Dedifferentiated amniotic fluid mesenchymal stem cell (primary cell): ENCODE measurements around the gene DOCK6.
"Not testable (repeated sequence)": the region's sequence is repeated elsewhere in the genome, so short reads cannot be mapped to it uniquely, and the experiment has no call there.

ENCODE experiments used
- DNase-seq: peaks from one replicate; pipeline ENCODE4 v3.0.0-alpha.2; 2016; ENCODE audit errors: extremely low spot score

The DOCK6 gene

DNA sequence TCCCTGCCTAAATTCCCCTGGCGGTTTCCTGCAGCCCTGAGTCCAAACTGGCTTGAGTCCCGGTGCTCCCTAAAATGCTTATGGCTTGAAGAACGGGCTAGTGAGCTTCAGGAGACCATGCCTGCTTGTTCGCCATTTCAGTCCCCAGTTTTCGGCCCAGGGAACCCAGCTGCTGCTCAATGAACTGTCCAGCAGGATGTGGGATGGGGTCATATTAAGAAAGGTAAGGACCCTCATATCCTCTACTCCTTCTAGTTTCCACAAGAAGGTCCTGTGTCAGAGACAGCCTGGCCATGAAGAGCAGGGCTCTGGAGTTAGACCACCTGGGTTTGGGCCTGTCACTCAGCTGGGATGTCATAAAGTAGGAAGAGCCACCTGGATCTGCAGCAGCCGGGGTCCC lies 89.7 kb downstream of the DOCK6 start:
- no peak for DNase-seq

- no peak for DNase-seq
These were observed 91.2 kb downstream of the DOCK6 start for GRCh38 chr19:11171144-11171543.

- DNase-seq = no peak
These were observed 92.2 kb downstream of the DOCK6 start for GRCh38 chr19:11169896-11170678.

DNA sequence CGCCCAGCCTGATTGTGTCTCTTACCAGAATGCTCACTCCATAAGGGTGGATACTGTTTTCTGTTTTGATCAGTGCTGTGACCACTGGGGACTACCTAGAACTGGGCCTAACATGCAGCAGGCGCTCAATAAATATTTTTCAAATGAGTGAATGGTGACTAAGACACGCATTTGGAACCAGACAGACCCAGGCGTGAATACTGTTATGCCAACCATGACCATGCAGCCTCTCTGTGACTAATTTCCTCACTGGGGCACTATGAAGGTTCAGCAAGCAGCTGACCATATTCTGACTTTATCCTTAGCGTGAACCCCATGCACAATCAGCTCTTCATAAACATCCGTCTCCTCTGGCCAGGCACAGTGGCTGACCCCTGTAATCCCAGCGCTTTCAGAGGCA lies 93.8 kb downstream of the DOCK6 start:
- peak; percentile 85 for DNase-seq

DNA sequence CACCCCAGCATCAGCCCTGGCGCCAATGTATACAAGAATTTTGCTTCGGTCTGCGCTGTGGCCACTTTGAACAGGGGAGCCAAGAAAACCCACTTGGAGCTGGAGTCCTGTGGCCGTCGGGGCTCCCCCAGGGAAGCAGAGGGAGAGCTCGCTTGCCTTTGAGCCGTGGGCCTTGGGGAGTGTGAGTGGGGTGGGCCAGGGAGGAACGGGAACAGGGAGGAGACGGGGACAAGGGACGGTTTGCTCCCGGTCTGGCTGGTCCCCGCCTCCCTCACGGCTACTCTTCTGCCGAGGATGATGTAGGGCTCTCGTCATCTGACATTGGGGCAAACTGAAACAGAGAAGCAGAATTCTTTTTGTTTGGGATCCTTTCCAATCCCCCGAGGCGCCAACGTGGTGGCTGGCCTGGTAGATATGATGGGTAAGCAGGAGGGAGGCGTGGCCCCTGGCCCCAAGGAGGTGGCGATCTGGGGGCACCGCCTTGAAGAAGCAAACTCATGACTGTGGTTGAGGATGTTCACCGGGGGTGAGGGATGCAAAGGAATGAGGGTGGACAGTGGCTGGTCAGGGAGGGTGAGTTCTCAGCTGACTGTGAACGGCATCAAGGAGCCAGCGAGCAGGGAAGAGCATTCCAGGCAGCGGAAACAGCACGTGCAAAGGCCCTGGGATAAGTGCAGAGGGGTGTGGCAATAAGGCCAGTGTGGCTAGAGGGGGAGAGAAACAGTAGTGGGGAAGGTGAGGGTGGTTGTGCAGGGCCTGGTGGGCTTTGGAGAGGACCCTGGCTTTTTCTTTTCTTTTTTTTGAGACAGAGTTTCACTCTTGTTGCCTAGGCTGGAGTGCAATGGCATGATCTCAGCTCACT lies 95.8 kb downstream of the DOCK6 start:
- peak; percentile 50 for DNase-seq

DNA sequence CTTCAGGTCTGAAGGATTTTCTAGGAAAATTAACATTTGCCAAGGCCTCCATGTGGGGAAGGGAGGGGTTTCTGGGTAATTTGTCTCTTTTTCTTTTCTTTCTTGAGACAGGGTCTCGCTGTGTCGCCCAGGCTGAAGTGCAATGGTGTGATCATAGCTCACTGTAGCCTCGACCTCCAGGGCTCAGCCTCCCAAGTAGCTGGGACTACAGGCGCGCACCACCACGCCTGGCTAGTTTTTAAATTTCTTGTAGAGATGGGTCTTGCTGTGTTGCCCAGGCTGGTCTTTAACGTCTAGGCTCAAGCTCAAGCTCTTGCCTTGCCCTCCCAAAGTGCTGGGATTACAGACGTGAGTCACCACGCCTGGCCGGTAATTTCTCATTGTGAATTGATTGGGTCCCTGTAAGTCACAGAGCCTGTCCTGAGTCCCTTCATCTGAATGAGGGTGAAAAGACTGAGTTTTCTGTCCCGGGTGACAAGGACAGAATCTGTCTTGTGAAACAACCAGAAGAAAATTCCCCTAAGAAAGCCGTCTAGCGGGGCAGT lies 96.8 kb downstream of the DOCK6 start:
- DNase-seq = no peak

DNA sequence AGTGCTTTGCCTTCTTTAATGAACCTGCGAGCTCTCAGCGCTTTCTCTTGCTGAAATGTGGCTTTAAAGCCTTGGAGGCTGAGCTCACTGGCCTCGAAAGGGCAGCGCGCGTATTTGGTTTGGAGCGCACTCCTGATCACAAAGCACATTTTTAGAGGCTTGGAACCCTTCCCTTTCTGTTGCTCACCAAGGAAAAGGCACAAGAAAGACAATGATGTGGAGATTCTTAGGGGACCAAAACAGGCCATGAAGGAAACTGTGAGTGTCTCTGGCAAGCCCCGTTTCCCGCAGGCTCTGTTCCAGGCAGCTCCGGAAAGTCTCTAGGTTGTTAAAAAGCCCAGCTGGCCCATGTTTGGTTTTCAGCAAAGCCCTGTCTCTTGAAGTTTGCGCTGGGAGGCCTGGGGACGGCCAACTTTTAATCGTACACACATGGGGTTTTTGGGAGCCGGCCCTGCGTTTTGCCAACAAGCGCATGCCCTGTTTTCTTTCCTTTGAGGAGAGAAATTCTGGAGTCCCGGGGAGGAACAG lies 97.4 kb downstream of the DOCK6 start:
- DNase-seq = peak; percentile 43

DNA sequence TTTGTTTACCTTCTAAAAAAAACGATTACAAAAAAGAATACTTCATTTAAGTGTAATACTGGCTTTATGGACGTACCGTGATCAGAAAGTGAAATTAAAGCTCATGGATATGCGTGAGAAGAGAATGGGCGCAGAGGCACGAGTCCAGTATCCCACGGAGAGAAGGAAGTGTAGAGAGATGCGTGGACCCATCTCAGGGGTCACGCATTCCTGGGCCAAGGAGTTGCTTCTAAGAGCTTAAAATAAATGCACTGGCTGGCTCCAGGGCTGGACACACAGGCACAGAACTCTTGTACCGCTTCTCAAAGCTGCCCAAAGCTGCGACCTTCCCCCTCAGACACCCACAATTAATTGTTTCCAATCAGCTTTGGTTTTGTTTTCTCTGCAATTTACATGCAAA lies 98.0 kb downstream of the DOCK6 start:
- DNase-seq = no peak

DNA sequence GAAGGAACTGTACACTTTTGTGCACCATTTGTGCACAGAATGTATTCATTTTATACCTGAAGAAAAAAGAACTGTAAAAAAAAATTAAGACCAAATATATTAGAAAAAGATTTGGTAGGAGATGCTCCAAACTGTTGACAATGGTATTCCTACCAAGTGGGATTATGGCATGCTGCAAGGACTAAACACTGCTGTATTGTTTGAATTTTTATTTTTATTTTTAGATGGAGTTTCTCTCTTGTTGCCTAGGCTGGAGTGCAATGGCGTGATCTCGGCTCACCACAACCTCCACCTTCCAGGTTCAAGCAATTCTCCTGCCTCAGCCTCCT lies 101.9 kb downstream of the DOCK6 start:
- not testable (repeated sequence) for DNase-seq

- DNase-seq = no peak
These were observed 102.5 kb downstream of the DOCK6 start for GRCh38 chr19:11159598-11160439.

GRCh38 chr19:11155373-11156120 lies 106.8 kb downstream of the DOCK6 start, which contains the start of gene SPC24:
Gene SPC24 (minus strand): TSS chr19:11155782. CDS start chr19:11155776, 6 bp downstream.
- peak; percentile 98 for DNase-seq

DNA sequence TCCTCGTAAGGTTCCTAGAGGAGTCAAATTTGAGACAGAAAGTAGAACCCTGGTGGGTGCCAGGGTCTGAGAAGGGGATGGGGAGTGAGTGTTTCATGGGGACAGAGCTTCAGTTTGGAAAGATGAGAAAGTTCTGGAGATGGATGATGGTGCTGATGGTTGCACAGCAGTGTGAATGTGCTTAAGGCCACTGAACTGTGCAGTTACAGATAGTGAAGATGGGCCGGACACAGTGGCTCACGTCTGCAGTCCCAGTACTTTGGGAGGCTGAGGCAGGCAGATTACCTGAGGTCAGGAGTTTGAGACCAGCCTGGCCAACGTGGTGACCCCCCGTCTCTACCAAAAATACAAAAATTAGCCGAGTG lies 107.7 kb downstream of the DOCK6 start:
- no peak for DNase-seq

- no peak for DNase-seq
These were observed 109.8 kb downstream of the DOCK6 start for GRCh38 chr19:11152318-11153062.

- no peak for DNase-seq
These were observed 111.1 kb downstream of the DOCK6 start for GRCh38 chr19:11151181-11151580.
